ENCODE measurements around the gene SLC40A1.

GRCh38 chr2:189578272-189578950, 2.2 kb downstream of the SLC40A1 start:
- TF ChIP-seq POLR2AphosphoS5 (IDR thresholded peaks at IDR 0.05) = no peak
- TF ChIP-seq CTCF (IDR thresholded peaks at IDR 0.05) = no peak
